Stimulated activated CD8-positive, alpha-beta memory T cell treated with anti-CD3 and anti-CD28 coated beads, Interleukin-12 subunit alpha, Interleukin-12 subunit beta, amount 100 ng/mL, for 24 hours (primary cell): ENCODE measurements around the gene SINHCAF.

Experiments
- DNase-seq: peaks from one replicate; pipeline ENCODE4 v3.0.0-alpha.2; 2020; ENCODE audit errors: extremely low read depth

SINHCAF gene

DNA sequence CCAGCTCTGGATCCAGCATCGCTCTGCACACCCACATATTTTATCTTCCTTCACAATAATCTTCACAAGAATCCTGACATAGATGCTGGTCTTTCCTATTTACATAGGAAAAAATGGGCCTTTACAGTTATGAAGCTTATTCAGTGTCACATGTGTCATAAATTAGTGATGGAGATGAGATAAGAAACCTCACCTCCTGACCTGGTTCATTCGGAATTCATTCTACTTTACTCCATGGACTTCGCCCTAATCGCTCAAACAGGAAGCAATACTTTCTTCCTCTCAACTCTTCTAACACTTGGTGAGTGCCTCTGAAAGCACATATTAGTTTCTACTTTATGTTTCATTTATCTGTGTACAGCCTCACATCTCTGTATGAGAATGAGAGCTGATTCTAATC, 12.0 kb upstream of the SINHCAF start:
- DNase-seq, result no peak

DNA sequence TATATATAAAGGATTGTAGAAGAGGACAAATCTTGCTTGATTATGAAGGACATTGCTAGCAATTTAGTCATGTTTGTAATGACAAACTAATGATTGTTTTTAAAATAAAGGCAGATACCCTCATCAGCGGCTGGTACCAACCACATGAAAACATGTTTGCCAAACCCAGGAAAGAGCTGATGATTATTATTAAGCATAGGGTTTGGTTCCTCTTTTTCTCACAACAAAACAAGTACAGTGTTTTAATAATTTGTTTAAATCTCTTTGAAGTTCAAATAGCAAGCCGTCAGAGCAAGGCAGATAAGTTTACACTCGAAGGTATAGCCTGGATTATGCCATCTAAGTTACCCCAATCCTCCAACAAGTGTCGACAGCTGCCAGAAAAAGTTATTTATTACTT, 5.3 kb upstream of the SINHCAF start:
- no peak for DNase-seq

DNA sequence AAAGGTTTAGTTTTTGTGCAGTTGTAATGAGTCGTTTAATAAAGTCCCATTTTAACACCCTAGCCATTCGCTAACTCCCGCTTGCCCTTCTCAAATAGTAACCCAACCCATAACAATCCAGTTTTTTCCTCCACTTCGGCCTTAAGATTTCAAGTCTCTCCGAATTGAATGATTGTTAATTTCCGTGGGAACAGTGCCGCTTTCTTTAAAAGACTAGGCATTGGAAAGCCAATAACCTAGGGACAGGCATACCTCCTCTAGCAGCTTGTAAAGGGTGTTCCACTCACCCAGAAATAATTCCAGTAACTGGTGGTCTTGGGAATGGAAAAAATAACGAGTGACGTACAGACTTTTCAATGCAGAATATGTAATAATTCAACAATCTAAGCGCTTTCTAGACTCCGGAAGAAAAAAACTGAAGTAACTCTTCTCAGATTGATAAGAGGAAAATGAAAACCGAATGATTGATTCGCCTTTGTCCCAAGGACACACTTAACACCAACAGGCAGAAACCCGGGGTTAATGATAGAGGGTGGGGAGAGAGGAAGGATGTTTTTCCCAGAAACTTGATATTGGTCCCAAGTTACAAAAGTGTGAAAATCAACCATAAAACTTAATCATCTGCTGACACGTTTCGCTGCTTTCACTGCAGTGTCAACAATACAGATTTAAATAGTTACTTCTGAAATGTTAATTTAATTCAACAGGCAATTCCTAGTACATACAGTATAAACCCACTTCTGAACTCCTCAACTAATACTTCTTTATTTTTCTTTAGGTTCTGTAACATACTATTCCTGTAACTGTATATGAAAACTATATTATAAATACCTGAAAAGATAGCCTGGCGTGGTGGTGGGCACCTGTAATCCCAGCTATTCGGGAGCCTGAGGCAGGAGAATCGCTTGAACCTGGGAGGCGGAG, 1.0 kb upstream of the SINHCAF start:
- no peak for DNase-seq

DNA sequence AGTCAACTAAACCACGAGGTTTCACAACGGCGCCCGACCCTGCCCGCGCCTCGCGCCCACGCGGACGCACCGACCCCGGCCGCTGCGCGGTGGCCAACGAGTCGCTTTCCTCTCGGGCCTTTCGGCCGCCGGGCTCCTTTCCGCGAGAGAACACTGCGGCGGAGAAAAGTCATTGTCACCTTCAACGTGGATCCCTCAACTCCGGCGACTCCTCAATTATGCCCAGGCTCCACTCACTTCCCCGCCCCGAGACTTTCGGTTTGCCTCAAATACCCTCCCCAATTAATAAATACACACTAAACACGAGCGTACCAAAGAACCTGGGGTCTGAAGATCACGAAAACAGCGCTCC, 450 bp downstream of the SINHCAF start:
- peak; percentile 5 for DNase-seq

DNA sequence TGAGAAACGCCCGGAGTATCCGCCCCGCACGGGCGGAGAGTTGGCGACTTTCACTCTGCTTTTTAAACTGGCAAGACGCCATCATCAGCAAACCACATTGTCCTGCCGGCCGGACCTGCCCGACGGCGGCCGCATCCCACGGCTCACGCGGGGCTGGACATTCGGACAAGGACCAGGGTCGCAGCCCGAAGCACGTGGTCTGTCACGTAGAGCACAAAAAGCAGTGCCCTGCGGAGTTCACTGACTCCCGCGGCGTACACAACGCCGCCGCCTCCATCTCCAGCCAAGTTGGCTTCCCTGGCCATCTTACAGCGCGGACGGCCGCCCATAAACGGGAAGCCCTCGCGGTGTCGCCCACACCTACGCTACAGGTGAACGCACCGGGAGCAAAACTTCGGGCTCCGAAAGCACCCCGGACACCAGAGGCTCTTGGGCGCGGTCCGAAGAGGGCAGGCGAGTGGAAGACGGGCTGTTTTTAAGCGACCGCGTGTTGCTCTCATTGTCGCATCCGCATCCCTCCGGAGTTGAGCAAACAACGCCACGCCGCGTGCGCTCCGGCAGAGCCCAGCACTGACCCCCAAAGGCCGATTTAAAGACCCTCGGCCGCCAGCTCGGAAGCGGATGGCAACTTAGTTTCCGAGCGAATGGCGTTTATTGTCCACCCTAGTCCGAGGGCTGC, 966 bp downstream of the SINHCAF start:
- DNase-seq, result peak; percentile 7

DNA sequence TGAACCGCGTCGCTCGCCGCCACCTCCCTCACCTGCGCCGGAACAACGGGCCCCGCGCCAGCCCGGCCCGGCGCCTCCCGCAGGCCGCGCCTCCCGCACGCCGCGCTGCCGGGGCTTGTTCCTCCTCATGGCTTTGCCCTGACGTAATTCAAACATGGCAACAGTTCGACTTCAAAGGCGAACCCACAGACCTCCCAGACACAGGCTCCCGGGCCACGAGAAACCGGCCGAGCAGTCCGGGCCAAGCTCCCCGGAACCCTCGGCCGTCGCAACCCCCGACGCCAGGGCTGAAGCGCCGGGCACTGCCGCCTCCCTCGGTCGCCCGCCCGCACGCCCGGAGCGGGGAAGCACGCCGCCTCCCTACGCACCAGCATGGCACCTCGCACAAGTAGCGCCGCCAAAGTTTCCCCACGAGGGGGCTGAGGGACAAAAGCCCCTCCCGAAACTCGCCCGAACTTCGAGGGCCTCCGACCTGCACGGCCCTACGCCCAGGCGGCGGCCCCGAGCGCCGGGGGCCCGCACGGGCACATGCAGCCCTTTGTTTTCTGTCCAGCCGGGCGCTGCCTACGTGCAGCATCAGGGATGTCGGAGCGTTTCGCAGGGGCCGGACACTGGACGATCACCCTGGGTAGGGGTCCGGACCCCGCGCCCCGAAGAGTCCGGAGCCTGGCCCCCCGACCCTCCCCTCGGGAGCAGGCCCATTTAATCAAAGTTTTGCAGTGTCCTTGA, 1.7 kb downstream of the SINHCAF start:
- peak; percentile 32 for DNase-seq

DNA sequence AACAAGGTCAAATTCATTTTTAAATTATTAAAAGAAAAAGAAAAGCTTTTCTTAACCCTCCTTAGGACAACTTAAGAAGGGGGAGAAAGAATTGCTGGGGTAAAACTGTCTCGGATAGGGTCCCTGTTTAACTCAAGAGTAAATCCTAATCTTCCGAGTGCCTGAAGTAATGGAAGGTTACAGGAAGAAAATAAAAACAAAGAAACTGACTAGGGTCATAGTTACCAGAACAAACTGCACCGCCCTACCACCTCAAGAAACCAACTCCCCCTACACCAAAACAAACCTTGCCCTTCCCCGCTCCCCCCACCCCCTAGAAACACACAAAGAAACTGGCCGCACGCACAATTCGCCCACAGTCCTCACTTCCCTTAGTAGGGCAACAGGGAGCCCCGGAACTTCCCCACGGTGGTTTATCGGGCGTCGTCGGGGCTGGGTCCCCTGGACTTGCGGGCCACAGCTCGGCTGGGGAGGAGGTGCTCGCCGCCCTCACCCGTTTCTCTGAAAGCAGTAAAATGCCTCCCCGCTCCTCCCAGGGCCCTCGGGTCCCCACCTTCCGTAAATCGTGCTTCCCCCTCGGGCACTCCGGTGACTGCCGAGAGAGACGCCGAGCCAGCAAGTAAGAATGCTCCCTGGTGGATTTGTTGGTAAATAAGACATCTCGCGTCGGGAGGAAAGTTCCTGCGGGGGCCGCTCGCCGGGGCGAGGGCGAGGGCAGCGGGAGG, 2.4 kb downstream of the SINHCAF start:
- DNase-seq, result peak; percentile 8

DNA sequence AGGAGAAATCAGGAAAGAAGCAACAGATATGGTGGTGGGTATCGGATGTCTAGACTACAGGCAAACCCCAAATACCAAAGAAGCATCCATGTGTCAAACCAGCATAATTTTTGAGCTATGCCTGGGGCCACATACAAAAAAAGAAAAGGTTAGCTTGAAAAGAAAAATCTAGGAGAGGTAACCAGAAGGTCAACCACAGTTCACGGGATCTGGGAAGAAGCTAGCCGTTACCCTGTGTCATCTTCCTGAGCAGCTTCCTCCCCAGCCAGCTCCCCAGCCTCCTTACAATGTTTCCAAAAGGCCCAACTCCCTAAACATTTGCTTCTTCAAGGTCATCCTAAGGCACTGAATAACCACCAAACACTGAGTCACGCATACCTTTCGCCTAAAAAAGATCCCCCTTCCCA, 3.1 kb downstream of the SINHCAF start:
- no peak for DNase-seq

DNA sequence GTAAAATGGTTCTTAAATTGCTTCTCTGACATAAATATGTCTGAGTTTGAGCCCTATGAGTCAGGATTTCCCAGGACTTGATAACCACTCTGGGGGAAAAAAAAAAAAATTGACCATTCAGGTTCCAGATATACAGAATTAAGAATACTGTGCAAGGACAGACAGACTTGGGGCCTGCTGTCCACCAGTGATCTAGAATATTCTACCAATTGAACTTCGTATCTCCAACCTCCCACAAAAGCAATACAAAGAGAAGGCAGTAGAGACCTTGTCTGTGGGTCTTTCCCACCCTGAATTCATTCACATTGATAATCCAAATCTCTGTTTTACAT, 4.1 kb downstream of the SINHCAF start:
- DNase-seq, result no peak

DNA sequence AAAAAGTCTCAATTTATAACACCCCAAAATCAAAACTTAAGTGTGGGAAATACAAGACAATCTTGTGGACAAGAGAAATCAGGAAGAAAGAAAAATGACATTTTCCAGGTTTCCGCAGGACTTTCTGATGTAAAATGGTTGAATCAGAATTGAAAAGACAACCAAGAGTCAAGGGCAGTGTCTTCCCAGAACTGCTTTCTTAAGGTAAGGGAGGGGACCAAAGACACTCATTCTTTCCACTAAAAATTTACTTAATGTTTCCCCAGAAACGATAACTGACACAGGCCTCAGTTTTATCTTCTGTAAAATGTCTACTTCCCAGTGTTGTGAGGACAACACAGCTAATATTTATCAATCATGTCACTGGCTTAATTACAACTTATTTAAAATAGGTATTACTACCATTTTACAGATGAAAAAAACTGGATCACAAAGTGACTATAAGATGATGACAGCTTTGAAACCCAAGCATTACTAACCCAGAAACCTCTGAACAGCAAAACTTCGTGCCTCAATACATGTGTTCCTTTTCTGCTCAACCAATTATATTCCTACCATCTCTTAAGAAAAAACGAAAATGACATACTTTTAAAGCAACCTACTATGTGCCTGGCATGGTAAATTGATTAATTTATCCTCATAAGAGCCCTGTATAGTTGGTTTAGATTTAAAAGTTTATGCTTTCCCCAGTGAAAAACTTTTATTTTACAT, 4.6 kb downstream of the SINHCAF start:
- DNase-seq, result no peak

DNA sequence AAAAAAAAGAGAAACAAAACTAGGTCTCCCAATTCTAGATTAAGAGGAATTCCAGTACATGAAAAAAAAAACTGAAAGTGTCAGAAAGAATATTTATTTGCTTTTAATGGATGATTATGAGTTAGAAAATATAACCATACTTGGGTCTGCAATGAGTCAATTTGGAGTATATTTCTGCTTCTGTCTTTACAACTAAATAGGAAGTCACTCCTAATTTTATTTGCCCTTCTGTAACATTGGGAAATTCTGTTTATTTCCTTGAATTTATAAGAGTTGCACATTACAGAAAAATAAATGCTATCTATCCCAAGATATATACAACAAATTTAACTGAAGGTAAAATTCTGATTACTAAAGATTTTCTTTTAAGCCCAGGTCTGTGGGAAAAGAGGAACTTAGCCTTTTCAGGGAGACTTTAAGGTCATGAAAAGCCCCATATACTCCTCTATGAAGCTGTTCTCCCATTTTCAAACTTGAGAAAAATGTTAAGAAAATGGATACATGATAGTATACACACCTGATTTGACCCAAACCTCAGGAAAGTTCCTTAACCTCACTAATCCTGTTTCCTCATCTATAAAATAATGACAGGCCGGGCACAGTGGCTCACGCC, 7.2 kb downstream of the SINHCAF start:
- no peak for DNase-seq

DNA sequence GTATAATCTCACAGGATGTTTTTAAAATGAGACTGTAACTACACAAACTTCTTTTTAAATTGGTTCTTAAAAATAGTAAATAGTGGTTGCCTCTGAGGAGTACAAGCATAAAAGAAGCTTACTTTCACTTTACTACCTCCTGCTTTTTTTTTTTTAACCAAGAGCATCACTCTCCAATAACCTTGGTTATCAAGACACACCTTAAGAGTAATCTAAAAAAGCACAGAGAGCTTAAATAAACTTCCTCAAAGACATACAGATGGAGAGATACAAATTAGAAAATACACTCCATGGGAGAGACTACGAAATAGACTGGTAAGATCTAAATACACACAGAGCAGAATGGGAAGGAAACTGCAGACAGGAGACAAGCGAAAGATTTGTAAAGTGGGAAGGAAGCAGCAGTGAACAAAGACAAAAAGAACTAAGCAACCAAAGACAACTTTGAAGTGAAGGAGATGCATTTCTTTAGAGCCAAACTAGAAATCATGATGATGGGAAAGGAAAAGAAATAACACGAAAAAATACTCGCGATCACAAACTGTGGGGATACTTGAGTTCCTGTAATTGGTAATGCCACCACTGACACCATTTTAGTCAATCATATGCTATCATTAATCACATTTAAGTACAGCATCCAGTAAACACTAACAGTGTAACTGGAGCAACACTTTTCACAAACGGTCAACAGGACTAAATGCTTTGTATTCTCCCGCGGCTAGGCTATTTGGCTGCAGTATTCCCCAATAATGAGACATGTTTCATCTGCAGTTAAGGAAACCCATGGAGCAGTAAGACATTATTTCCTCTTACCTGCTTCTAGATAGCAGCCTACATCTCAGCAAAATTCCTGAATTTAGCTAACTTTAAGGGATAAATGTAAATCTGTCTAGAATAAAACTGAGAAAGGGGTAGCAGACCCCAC, 8.2 kb downstream of the SINHCAF start:
- DNase-seq, result no peak

DNA sequence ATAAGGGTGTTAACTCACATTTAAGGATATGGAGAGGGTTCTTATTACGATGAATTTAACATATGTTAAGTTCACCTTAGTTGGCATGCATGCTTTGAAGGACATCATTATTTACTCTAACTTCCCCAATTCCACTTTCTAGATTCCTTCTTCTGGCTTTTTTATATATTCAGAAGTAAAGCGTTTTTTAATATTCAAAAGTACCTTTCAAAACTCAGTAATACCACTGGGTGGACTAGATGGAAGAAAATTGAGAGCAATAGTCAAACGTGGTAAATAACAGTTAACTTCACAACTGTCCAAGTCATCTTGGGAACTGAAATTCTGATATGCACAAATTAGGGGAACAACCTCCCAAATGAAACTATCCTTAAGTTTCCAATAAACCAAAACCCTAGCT, 9.1 kb downstream of the SINHCAF start:
- DNase-seq, result no peak

DNA sequence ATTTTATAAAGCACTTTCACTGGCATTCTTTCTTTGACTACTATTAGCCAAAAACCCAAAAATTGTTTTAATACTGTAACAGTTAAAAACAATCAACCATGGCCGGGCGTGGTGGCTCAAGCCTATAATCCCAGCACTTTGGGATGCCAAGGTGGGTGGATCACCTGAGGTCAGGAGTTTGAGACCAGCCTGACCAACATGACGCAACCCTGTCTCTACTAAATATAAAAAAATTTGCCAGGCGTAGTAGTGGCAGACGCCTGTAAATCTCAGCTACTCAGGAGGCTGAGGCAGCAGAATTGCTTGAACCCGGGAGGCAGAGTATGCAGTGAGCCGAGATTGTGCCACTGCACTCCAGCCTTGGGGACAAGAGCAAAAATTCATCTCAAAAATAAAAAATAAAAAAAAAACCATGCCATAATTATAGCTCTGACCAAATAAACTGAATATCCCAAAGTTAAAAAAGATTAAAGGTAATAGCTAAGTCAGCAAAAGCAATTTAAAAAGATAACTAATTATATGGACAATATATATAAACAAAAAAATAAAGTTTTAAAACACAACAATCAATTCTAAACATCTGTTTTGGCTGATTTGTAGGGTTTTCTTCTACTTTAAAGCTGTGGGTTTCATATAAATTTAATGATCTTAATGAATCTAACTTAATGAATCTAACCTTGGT, 10.0 kb downstream of the SINHCAF start:
- no peak for DNase-seq

DNA sequence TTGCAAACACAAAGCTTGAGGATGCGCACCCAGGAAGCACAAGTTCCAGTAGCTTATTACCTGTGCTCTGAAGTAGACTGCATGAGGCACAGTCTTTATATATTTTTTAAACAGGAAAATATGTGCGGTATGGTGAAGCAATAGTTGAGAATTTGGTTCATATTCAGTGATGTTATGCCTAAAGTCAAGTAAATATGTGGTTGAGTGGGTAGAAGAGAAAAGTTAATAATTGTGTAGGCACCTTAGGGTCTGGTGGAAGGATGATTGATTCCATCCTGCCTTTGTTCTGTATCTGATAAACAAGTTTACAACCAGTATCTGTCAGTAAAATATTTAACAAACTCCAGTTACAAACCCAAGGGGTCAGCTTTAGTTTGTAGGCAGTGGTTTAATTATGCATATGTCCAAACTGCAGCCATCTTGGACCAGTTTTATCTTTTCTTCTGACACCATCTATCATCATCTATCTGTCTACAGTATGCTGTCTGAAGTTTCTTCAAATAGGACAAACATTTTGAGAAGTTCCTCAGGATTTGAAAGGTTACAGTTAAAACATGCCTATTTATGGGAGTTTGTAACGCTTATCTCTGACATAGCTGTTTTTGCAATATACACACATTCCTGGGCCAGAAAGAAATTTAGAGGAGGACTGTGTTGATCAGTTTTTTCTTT, 10.8 kb downstream of the SINHCAF start:
- DNase-seq, result no peak

DNA sequence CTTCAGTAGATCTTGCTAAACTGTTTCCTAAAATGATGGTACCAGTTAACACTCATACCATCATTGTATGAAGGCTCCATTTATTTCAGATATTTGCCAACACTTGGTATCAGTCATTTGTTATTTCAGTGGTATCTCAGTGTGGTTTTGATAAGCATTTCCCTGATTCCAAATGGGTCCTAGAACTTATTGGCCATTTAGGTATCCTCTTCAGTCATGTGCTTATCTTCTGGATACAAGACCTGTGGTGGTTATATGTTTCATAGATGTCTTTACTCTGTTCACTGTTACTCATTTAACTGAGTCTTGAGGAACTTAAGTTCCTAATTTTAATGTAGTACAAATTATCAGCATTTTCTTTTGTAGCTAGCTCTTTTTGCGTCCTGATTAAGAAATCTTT, 13.5 kb downstream of the SINHCAF start:
- DNase-seq, result no peak

DNA sequence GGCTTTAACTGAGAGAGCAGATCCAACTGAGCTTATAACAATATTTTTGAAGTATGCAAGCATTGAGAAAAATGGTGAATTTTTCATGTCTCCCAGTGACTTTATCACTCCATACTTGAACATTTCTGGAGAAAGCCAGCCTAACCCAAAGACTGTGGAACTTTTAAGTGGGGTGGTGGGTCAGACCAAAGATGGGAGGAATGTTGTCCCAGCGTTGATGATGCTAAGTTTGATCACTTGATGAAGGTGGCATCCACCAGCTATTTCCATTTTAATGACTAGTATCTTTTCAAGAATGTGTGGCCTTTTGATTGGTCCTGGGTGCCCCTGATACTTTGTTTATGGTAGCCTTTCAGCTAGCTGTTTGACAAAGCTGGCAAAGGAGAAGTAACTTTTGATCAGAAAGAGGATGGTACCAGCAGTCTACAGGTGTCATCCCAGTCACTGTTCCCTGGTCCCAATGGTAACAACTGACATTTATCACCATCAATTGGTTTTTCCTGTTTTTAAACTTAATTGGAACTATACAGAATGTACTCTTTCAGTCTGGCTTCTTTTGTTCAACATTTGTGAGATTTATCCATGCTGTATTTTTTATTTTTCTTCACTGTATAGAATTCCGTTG, 14.2 kb downstream of the SINHCAF start:
- DNase-seq, result no peak

DNA sequence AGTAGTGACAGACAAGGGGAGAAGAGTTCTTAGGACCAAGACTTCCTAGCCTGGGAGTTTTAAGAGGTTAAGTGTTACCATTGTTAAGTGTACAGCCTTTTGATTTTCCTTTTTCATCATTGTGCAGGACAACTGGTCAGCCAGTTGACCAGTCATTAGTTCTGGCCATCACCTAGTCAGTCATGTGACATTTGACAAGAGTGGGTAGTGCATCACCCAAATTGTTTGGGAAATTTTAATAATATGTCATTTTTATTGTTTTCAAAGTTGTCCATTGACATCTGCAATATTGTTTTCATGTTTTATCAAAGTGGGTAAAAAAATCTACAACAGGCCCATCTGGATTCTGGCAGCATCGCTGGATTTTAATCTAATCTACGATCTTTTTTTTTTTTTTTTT, 15.5 kb downstream of the SINHCAF start:
- DNase-seq, result no peak
